ENCODE measurements around the gene DHRS7B. TPM values are rescaled to one million over a fixed set of nuclear protein-coding genes. Genes with fewer than 3 reads are reported as not detected.

The DHRS7B gene
- total RNA-seq, 1 experiment from 2014 or later: 30.0 TPM

DNA sequence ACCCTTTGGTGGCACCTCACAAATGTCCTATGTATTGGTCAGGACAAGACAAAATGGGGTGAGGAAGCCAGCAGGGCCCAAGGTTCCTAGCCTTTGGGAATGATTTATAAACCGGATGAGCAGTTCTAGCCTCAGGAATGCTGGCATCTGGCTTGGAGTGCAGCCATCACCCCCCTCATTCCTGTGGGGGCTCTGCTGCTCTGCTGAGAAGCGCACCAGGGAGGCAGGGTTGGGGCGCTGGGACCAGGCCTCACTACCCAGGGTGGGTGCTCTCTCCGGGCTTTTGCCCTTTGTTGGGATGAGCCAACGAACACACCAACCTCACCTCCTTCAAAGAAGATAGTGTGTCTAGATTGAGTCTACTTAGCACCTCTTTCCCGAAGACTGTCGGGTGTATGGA, 47.9 kb downstream of the DHRS7B start:
- no peaks in the 10 kb centered on the region; the same call in 1 of the 2 replicates for H3K36me3 ChIP-seq (ENCODE audit: control insufficient read depth, insufficient read depth, low read length)
- H3K4me3 Mint-ChIP-seq (ENCODE audit: unreplicated experiment): no peak overlapping the region

DNA sequence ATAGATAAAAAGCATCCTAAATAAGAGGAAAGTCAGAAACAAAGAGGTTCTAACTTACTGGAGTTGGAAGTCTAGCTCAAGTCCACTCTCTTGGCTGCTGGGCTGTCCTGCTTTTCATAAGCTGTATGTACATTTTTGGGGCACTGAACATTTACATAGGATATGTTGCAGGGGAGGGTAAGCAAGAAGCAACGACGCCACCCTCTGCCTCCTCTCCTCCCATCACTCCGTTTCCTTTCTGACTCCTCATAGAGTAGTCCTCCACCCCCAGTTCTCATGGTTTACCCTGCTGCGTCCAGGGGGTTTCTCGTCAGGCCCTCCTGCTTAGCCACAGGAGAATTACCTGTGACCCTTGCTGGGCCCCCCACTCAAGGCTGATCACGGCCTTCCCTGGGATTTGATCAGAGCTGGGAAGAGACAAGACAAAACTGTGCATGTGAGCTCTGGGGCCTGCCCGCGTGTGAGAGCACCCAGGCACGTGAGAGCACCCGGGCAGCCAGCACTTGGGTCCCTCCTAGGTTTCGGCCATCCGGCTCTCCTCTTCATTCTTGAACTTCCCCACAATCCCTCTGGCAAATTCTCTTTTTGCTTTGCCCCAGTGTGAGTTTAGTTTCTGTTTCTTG, 50.1 kb downstream of the DHRS7B start:
- H3K27me3 Mint-ChIP-seq (ENCODE audit: insufficient read depth, unreplicated experiment): no peaks in the 10 kb centered on the region
- H3K4me1 Mint-ChIP-seq (ENCODE audit: low read depth, unreplicated experiment): no peaks in the 10 kb centered on the region
- TF ChIP-seq, protein P1, sequence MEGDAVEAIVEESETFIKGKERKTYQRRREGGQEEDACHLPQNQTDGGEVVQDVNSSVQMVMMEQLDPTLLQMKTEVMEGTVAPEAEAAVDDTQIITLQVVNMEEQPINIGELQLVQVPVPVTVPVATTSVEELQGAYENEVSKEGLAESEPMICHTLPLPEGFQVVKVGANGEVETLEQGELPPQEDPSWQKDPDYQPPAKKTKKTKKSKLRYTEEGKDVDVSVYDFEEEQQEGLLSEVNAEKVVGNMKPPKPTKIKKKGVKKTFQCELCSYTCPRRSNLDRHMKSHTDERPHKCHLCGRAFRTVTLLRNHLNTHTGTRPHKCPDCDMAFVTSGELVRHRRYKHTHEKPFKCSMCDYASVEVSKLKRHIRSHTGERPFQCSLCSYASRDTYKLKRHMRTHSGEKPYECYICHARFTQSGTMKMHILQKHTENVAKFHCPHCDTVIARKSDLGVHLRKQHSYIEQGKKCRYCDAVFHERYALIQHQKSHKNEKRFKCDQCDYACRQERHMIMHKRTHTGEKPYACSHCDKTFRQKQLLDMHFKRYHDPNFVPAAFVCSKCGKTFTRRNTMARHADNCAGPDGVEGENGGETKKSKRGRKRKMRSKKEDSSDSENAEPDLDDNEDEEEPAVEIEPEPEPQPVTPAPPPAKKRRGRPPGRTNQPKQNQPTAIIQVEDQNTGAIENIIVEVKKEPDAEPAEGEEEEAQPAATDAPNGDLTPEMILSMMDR (IDR thresholded peaks at IDR 0.05; ENCODE audit: insufficient read depth in 1 of 2, low read depth in 1 of 2, low read length in 1 of 2, severe bottlenecking in 1 of 2, unreplicated experiment in 1 of 2): no peak
- intact Hi-C loops (cut with micrococcal nuclease; ENCODE audit: unreplicated experiment): no loop called here
- no peak overlapping the region for H3K4me3 Mint-ChIP-seq (ENCODE audit: unreplicated experiment)
- ChIA-PET POLR2A (no interaction called here), CTCF (no interaction called here)
- no peak overlapping the region for H3K27ac Mint-ChIP-seq (ENCODE audit: unreplicated experiment)
- no peaks in the 10 kb centered on the region for H3K36me3 ChIP-seq (ENCODE audit: control insufficient read depth, insufficient read depth, low read length)
- H3K4me1 ChIP-seq: no peaks in the 10 kb centered on the region
- H3K27me3 ChIP-seq (replicated peaks; ENCODE audit: control insufficient read depth, insufficient read depth, low read length): no peaks in the 10 kb centered on the region
- H3K36me3 Mint-ChIP-seq (ENCODE audit: insufficient read depth, unreplicated experiment): peaks cover 5% of the 10 kb centered on the region
- no peaks in the 10 kb centered on the region for H3K9me3 ChIP-seq
- no peak for DNase-seq
- H3K9me3 Mint-ChIP-seq (ENCODE audit: unreplicated experiment): no peaks in the 10 kb centered on the region
- no peak overlapping the region for H3K4me3 ChIP-seq (ENCODE audit: low read depth, low read length)
- BruUV-seq (replicated peaks): no TSS peak

More for the DNA sequence above, 47.9 kb downstream of the DHRS7B start:
- DNase-seq: no peak
- CTCF ChIA-PET: no interaction called here
- intact Hi-C loops (cut with micrococcal nuclease; ENCODE audit: unreplicated experiment): no loop called here
- no peaks in the 10 kb centered on the region for H3K27me3 Mint-ChIP-seq (ENCODE audit: insufficient read depth, unreplicated experiment)
- TF ChIP-seq, protein P1 (IDR thresholded peaks at IDR 0.05; ENCODE audit: insufficient read depth in 1 of 2, low read depth in 1 of 2, low read length in 1 of 2, severe bottlenecking in 1 of 2, unreplicated experiment in 1 of 2): no peak
- H3K9me3 Mint-ChIP-seq (ENCODE audit: unreplicated experiment): no peaks in the 10 kb centered on the region
- H3K4me3 ChIP-seq (ENCODE audit: low read depth, low read length): no peak overlapping the region
- H3K4me1 ChIP-seq: no peaks in the 10 kb centered on the region
- POLR2A ChIA-PET: no interaction called here
- H3K27me3 ChIP-seq (replicated peaks; ENCODE audit: control insufficient read depth, insufficient read depth, low read length): no peaks in the 10 kb centered on the region
- H3K4me1 Mint-ChIP-seq (ENCODE audit: low read depth, unreplicated experiment): no peaks in the 10 kb centered on the region
- H3K36me3 Mint-ChIP-seq (ENCODE audit: insufficient read depth, unreplicated experiment): peaks cover 5% of the 10 kb centered on the region
- BruUV-seq (replicated peaks): no TSS peak
- no peak overlapping the region for H3K27ac Mint-ChIP-seq (ENCODE audit: unreplicated experiment)
- H3K9me3 ChIP-seq: no peaks in the 10 kb centered on the region

DNA sequence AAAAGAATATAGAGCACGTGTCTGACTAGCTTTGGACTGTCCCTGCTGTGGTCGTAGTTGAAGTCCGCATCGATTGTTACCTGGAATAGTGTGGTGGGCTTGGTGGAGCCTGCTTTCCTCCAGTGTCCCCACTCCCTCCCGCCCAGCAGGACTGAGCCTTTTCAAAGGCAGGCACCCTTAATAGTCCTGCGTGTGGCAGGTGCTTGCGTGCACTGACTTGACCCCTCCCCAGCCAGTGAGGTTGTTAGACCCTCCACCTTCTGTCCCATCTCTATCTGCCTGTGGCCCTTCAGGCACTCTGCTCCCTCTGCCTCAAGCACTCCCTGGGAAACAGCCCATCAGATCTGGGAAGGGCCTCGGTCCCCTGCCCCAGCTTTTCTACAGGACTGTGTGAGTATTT, 50.6 kb downstream of the DHRS7B start:
- H3K4me3 ChIP-seq (ENCODE audit: low read depth, low read length): no peak overlapping the region
- POLR2A ChIA-PET: no interaction called here
- CTCF ChIA-PET: no interaction called here

More for the DNA sequence above, 50.6 kb downstream of the DHRS7B start:
- H3K4me3 Mint-ChIP-seq (ENCODE audit: unreplicated experiment): no peak overlapping the region
- H3K36me3 Mint-ChIP-seq (ENCODE audit: insufficient read depth, unreplicated experiment): peaks cover 5% of the 10 kb centered on the region
- H3K36me3 ChIP-seq (ENCODE audit: control insufficient read depth, insufficient read depth, low read length): no peaks in the 10 kb centered on the region
- no peak overlapping the region for H3K27ac Mint-ChIP-seq (ENCODE audit: unreplicated experiment)
- no peak for DNase-seq
- no peaks in the 10 kb centered on the region for H3K4me1 Mint-ChIP-seq (ENCODE audit: low read depth, unreplicated experiment)
- intact Hi-C loops (cut with micrococcal nuclease; ENCODE audit: unreplicated experiment): no loop called here
- H3K27me3 ChIP-seq (replicated peaks; ENCODE audit: control insufficient read depth, insufficient read depth, low read length): no peaks in the 10 kb centered on the region
- no peaks in the 10 kb centered on the region for H3K4me1 ChIP-seq
- BruUV-seq (replicated peaks): no TSS peak
- H3K9me3 Mint-ChIP-seq (ENCODE audit: unreplicated experiment): no peaks in the 10 kb centered on the region
- no peaks in the 10 kb centered on the region for H3K27me3 Mint-ChIP-seq (ENCODE audit: insufficient read depth, unreplicated experiment)
- TF ChIP-seq, protein P1 (IDR thresholded peaks at IDR 0.05; ENCODE audit: insufficient read depth in 1 of 2, low read depth in 1 of 2, low read length in 1 of 2, severe bottlenecking in 1 of 2, unreplicated experiment in 1 of 2): no peak
- no peaks in the 10 kb centered on the region for H3K9me3 ChIP-seq
